Measurements from ENCODE around the gene DLG4. TPM values are rescaled to one million over a fixed set of nuclear protein-coding genes. Genes with fewer than 3 reads are reported as not detected.

The DLG4 gene
- total RNA-seq, 4 donors from 2014 or later: 2.6 to 15.7 (median 9.4) TPM

DNA sequence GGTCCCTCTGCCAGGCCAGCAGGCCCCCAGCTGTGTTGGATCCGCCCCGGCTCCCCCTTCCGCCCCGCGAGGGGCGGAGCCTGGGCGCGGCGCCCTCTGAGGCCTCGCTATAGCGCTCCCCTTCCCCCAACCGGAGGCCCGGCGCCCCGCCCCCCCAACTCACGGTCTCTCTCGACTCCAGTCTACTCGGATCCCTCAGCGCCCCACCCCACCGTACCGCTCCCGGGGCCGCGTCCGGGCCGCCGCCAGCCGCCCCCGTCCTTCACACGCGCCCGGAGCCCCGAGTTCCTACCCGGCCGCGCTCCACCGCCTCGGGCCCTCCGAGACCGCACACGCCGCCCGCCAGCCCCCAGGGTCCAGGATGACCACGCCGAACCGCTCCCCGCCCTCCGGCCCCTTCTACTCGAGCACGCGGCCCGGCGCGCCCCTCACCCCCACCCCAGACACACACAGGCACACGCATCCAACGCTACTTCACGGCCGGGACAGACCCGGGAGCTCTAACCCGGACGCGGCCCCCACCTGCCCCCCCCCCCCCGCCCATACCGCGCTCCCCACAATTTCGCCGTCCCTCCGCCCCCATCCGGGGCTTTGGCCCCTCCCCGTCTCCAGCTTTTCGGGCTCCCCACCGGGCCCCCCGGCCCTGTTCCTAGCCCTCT lies 18.3 kb upstream of the DLG4 start:
- DNase-seq: peak; percentile 89 to 94 (median 91)
- no peak for TF ChIP-seq POLR2A (IDR thresholded peaks at IDR 0.05)
- Histone ChIP-seq H3K4me1 (peaks cover 0 to 50% (median 20%) of the 10 kb centered on the region in 4 donors), H3K27me3 (no peaks in the 10 kb centered on the region), H3K9me3 (no peaks in the 10 kb centered on the region), H3K36me3 (peaks cover 0 to 34% (median 0%) of the 10 kb centered on the region in 3 donors), H3K27ac (peak overlapping the region; percentile 92 to 99 (median 96)), H3K4me3 (peak overlapping the region; percentile 94 to 98 (median 95))

DNA sequence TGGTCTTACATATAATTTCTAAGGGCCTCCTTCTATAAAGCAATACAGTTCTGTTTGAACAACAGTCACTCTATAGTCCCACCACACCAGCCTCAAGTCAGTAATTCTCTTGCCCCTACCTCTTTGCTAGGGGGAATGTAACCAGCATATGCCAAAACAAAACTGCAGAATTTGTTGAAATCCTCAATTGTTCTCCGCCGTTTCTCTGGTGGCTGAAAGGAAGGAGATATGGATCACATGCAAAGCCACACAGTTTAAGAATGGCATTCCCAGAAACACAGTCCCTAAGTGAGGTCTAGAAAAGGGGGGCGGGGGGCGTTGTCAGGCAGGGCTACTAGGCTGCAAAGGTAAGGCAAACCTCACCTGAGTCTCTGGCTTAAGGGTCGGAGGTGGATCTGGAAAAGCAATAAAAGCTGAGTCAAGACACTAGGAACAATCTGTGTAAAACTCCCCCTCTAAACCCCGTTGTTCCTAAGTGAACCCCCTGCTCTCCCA lies 17.7 kb upstream of the DLG4 start:
- TF ChIP-seq, protein P1, sequence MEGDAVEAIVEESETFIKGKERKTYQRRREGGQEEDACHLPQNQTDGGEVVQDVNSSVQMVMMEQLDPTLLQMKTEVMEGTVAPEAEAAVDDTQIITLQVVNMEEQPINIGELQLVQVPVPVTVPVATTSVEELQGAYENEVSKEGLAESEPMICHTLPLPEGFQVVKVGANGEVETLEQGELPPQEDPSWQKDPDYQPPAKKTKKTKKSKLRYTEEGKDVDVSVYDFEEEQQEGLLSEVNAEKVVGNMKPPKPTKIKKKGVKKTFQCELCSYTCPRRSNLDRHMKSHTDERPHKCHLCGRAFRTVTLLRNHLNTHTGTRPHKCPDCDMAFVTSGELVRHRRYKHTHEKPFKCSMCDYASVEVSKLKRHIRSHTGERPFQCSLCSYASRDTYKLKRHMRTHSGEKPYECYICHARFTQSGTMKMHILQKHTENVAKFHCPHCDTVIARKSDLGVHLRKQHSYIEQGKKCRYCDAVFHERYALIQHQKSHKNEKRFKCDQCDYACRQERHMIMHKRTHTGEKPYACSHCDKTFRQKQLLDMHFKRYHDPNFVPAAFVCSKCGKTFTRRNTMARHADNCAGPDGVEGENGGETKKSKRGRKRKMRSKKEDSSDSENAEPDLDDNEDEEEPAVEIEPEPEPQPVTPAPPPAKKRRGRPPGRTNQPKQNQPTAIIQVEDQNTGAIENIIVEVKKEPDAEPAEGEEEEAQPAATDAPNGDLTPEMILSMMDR (IDR thresholded peaks at IDR 0.05): no peak
- TF ChIP-seq POLR2A (IDR thresholded peaks at IDR 0.05): no peak
- no peaks in the 10 kb centered on the region for H3K27me3 ChIP-seq
- H3K36me3 ChIP-seq: peaks cover 0 to 34% (median 0%) of the 10 kb centered on the region in 3 donors
- H3K4me3 ChIP-seq: peak overlapping the region; percentile 94 to 98 (median 95)
- no peak for DNase-seq
- H3K9me3 ChIP-seq: no peaks in the 10 kb centered on the region
- H3K27ac ChIP-seq: peak overlapping the region; percentile 92 to 99 (median 96)
- peaks cover 0 to 56% (median 23%) of the 10 kb centered on the region in 4 donors for H3K4me1 ChIP-seq

DNA sequence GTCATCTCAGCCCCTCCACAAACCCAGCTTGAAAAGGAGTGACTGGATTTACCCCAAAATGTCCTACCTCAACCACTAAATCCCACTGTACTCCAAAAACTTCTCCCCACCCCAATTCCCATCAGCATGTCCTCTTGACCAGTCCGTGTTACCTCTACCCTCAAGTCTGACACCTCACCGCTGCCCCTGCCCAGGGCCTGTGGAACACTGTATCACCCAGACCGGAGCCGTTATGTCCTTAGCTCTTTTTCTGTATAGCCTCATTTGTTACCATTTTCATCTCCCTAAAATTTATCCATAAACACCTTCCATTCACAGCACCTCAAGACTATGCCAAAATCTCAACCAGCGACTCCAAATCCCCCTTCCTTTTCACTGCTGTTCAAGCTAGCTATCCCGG lies 17.2 kb upstream of the DLG4 start:
- no peaks in the 10 kb centered on the region for H3K27me3 ChIP-seq
- H3K27ac ChIP-seq: peak overlapping the region in 1 of 4 donors; percentile 99
- peaks cover 0 to 60% (median 24%) of the 10 kb centered on the region in 4 donors for H3K4me1 ChIP-seq
- no peak for TF ChIP-seq POLR2A (IDR thresholded peaks at IDR 0.05)
- TF ChIP-seq, protein P1 (IDR thresholded peaks at IDR 0.05): no peak
- peaks cover 0 to 34% (median 0%) of the 10 kb centered on the region in 3 donors for H3K36me3 ChIP-seq
- H3K4me3 ChIP-seq: no peak overlapping the region
- H3K9me3 ChIP-seq: no peaks in the 10 kb centered on the region
- DNase-seq: no peak

DNA sequence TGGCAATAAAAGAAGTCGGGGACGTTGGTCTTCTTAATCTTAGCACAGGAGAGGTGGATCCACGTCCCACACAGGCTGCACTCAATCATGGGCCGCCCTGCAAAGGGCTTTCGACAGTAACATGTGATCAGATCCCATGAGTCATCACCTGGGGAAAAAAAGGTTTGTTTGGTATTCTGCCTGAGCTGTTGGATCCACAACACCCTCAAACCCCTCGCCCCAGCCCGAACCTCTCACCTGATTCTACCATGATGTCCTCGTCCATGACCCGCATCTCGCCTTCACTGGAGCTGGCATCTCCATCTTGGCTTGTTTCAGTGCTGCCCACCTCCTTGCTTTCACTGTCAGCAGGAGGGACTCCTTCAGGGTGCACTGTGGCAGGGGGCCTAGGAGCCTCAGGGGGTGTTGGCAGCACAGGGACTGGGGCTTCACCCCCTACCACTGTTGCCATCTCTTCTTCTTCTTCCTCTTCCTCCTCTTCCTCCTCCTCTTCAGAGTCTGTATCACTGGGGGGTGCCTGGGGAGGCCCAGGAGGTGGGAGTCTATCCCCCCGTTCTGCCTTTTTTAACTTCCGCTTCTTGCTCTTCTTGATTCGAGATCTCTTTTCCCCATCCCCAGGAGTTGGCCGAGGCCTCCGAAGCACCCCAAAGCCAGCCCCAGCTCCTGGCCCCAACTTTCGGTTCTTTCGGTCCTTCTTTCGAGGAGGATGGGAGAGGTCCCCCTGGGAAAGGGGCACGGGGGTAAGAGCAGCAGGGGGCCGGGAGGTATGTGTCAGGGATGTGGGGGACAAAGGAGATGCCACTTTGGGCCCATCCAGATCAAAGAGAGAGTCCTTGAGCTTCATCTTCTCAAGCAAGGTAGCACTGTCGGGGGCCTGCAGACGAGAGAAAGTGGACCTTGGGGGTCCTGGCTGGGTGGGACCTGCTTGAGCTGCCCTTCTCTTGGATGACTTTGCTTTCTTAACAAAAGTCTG lies 16.3 kb upstream of the DLG4 start:
- H3K36me3 ChIP-seq: peaks cover 0 to 32% (median 0%) of the 10 kb centered on the region in 3 donors
- TF ChIP-seq, protein P1 (IDR thresholded peaks at IDR 0.05): no peak
- TF ChIP-seq POLR2A (IDR thresholded peaks at IDR 0.05): no peak
- no peaks in the 10 kb centered on the region for H3K9me3 ChIP-seq
- H3K27ac ChIP-seq: peak overlapping the region in 2 of 4 donors; percentile 91 to 96
- peak in 1 of 3 donors; percentile 56 for DNase-seq
- H3K27me3 ChIP-seq: no peaks in the 10 kb centered on the region
- peaks cover 0 to 54% (median 20%) of the 10 kb centered on the region in 4 donors for H3K4me1 ChIP-seq
- H3K4me3 ChIP-seq: no peak overlapping the region

DNA sequence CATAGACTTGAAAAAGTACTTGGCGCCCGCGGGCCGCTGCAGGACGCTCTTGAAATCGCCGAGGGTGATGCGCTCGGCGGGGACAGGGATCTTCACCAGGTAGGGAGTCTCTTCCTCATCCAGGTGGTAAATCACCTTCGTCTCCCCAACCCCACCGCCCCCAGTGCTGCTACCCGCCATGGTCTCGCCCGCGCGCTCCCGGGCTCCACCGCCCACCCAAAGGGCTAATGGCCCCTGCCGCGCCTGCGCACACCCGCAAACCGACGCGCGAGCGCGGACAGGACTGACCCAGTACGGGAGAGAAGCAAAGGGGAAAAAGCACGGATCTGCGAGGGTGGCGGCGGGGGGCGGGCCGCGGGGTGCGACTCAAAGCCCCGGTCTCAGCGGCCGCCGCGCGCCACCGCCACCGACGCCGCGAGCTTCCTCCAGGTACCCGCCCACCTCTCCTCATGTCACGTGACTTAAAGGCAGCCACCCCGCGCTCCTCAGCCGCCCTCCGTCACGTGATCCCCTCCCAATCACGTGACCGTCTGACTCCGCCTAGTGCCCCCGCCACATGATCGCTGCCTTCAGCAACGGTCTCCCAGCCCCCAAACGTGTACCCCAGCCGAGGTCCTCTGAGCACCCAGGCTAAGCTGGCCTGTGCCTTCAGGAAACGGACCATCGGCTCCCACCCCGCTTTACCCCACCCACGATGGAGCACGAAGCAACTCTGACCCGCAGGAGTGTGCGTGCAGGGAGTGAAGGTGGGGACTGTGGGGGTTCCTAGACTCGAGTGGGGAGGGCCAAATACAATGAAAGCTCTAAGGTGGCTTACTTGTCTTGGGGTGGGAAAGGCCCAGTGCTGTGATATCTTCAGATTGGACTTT lies 14.7 kb upstream of the DLG4 start, which contains the start of gene DVL2:
Gene DVL2 (minus strand): TSS at position 435 of the 869 bp plus-strand sequence. CDS start 255 bp downstream, at position 180.
- H3K9me3 ChIP-seq: no peaks in the 10 kb centered on the region
- peaks cover 0 to 34% (median 0%) of the 10 kb centered on the region in 3 donors for H3K36me3 ChIP-seq
- peak within 1 kb of the TSS; percentile 76 to 91 (median 90) for H3K4me3 ChIP-seq
- peak within 1 kb of the TSS; percentile 74 to 96 (median 90) for H3K27ac ChIP-seq
- TF ChIP-seq POLR2A (IDR thresholded peaks at IDR 0.05): peak; percentile 73 to 77
- TF ChIP-seq, protein P1 (IDR thresholded peaks at IDR 0.05): peak in 1 of 6 experiments; percentile 18
- H3K27me3 ChIP-seq: no peaks in the 10 kb centered on the region
- peak; percentile 96 to 98 (median 98) for DNase-seq
- H3K4me1 ChIP-seq: peaks cover 0 to 41% (median 11%) of the 10 kb centered on the region in 4 donors

Data from Peyer's patch (tissue), 4 donors.